Prostate gland (tissue), 2 donors: ENCODE measurements around the gene S100A13. TPM values are rescaled to one million over a fixed set of nuclear protein-coding genes. Genes with fewer than 3 reads are reported as not detected.
"Not testable (repeated sequence)": the region's sequence is repeated elsewhere in the genome, so short reads cannot be mapped to it uniquely, and the experiment has no call there.

Experiments
- DNase-seq: peaks from one replicate; pipeline ENCODE4 v3.0.0-alpha.2; 2019; ENCODE audit warnings: low spot score
- H3K27ac ChIP-seq, 2 donors: fragments of 200-600 bp; sonication (generic); 2 replicates each; pipeline ENCODE4 v1.5.1; 2017 to 2019
- H3K27me3 ChIP-seq: fragments of 200-600 bp; sonication (generic); replicated peaks from 2 replicates; pipeline ENCODE4 v1.5.1; 2019; ENCODE audit not compliant: insufficient read depth
- H3K36me3 ChIP-seq, 2 donors: fragments of 200-600 bp; sonication (generic); 1 replicate in 1 of 2; 2 replicates in 1 of 2; pipeline versions ENCODE4 v1.5.1 to v1.8.1; 2017 to 2019
- H3K4me1 ChIP-seq: fragments of 200-600 bp; sonication (generic); replicated peaks from 2 replicates; pipeline ENCODE4 v1.5.1; 2019
- H3K4me3 ChIP-seq, 2 donors: fragments of 200-600 bp; sonication (generic); 2 replicates each; pipeline ENCODE4 v1.5.1; 2017 to 2019
- H3K9me3 ChIP-seq: fragments of 200-600 bp; sonication (generic); 2 replicates; pipeline ENCODE4 v1.5.1; 2017
- CTCF ChIP-seq, 4 experiments: fragments of 200-600 bp in 2 of 4; fragments of 450-650 bp in 2 of 4; sonication (generic) in 2 of 4; IDR thresholded peaks; 1 replicate in 3 of 4; 2 replicates in 1 of 4; pipeline ENCODE4 v1.5.1; 2016 to 2019; ENCODE audit warnings: antibody characterized with exemption in 4 of 4, mild to moderate bottlenecking in 2 of 4, moderate library complexity in 2 of 4
- POLR2A ChIP-seq: fragments of 450-650 bp; IDR thresholded peaks from one replicate; pipeline ENCODE4 v1.6.1; 2016; ENCODE audit warnings: antibody characterized with exemption, mild to moderate bottlenecking
- POLR2AphosphoS5 ChIP-seq: sonication (generic); formaldehyde crosslinking; IDR thresholded peaks from one replicate; pipeline ENCODE4 v1.6.1; 2017; ENCODE audit warnings: antibody characterized with exemption
- WGBS: methylation state at CpG from one replicate; pipeline ENCODE4 v1.1.5; 2018; 5-methylcytosine and 5-hydroxymethylcytosine counted together
- intact Hi-C: fragments of 100-400 bp; cut with DNase I; formaldehyde crosslinking; loops from one replicate; pipeline ENCODE4 v1.14.2; 2022
- total RNA-seq, 2 donors: library from RNA; depleted of rRNA; stranded (reverse); fragments of >200 nt; gene quantifications; one replicate each; pipeline ENCODE4 v1.1.0, GENCODE V29; 2016

Gene S100A13
- total RNA-seq, 2 donors from 2014 or later = 53.3 to 96.5 TPM

DNA sequence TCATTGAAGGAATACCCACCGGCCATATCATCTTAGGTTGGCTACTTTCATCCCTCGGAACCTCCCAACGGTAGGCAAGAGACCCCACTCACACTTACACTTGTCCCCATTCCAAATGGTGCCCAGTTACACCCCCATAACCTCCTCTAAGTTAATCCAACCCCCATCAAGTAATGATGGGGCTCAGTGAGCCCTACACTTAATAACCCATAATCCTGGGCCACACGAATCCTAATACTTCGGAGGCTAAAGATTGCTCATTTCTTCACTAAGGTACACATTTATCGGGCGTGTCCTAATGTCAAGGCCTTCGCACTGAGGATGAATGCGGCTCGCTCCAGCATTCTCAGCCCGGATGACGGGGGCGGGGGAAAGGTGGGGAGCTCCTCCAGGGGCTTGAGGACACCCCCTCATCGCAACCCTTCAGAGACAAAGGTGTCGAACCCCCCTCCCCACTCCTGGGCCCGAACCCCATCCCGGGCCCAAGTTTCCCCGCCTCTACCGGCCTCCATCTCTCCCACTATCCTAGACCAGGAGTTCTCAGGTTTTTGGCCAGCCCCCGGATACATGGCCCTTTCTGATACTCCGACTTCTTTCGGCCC lies 43.1 kb upstream of the S100A13 start:
- Histone ChIP-seq H3K27ac (peak overlapping the region; percentile 75 to 76), H3K4me1 (peaks cover 8% of the 10 kb centered on the region), H3K27me3 (no peaks in the 10 kb centered on the region), H3K36me3 (peaks cover 8 to 9% of the 10 kb centered on the region in 2 donors), H3K9me3 (no peaks in the 10 kb centered on the region), H3K4me3 (peak overlapping the region; percentile 62 to 77)
- 1% methylated on average over 22 of the region's 22 CpGs for WGBS
- no peak for DNase-seq
- intact Hi-C loops = loop anchor here (5.0 kb wide), 1 partner anchor 98 kb away; no protein-coding TSS in a partner anchor
- no peak for TF ChIP-seq CTCF (IDR thresholded peaks at IDR 0.05)
- TF ChIP-seq POLR2AphosphoS5 = no peak
- no peak for TF ChIP-seq POLR2A

DNA sequence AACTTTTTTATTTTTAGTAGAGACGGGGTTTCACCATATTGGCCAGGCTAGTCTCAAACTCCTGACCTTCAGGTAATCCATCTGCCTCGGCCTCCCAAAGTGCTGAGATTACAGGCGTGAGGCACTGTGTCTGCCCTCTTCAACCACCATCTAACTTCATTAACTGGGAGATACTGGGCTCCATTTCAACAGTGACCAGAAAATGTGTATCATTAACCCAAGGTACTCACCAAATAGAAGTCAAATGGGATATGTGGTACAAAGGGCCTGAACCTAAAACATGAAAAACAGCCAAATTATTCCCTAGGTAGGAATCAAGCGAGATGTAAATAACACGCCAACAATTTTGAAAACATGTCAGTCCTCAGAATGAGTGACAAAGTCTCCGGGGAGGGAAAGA lies 42.3 kb upstream of the S100A13 start:
- TF ChIP-seq POLR2AphosphoS5 = no peak
- no peak for TF ChIP-seq POLR2A
- TF ChIP-seq CTCF (IDR thresholded peaks at IDR 0.05) = no peak
- Histone ChIP-seq H3K9me3 (no peaks in the 10 kb centered on the region), H3K36me3 (peaks cover 8 to 14% of the 10 kb centered on the region in 2 donors), H3K27me3 (no peaks in the 10 kb centered on the region), H3K4me3 (peak overlapping the region; percentile 62 to 77), H3K27ac (peak overlapping the region in 1 of 2 donors; percentile 12), H3K4me1 (peaks cover 8% of the 10 kb centered on the region)
- DNase-seq = no peak
- 76% methylated on average over 6 of the region's 6 CpGs for WGBS
- intact Hi-C loops = loop anchor here (5.0 kb wide), 1 partner anchor 97 kb away; no protein-coding TSS in a partner anchor

DNA sequence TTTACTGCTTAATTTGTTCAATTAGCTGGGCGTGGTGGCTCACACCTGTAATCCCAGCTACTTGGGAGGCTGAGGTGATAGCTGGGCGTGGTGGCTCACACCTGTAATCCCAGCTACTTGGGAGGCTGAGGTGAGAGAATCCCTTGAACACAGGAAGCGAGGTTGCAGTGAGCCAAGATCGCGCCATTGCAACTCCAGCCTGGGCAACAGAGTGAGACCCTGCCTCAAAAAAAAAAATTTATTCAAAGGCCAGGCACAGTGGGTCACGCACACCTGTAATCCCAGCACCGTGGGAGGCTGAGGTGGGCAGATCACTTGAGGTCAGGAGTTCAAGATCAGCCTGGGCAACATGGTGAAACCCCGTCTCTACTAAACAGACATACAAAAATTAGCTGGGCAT lies 41.4 kb upstream of the S100A13 start:
- DNase-seq, intact Hi-C loops, H3K4me3 ChIP-seq, H3K9me3 ChIP-seq, H3K4me1 ChIP-seq, H3K27ac ChIP-seq, H3K27me3 ChIP-seq: not testable (repeated sequence)
- H3K36me3 ChIP-seq = peaks cover 8 to 18% of the 10 kb centered on the region in 2 donors
- 95% methylated on average over 8 of the region's 8 CpGs for WGBS

GRCh38 chr1:153667439-153667838 lies 40.1 kb upstream of the S100A13 start:
- TF ChIP-seq POLR2AphosphoS5 = no peak
- no peak overlapping the region for H3K27ac ChIP-seq
- H3K9me3 ChIP-seq = no peaks in the 10 kb centered on the region
- no peak overlapping the region for H3K4me3 ChIP-seq
- WGBS = 81% methylated on average over 4 of the region's 4 CpGs
- intact Hi-C loops = no loop called here
- DNase-seq = no peak
- H3K27me3 ChIP-seq = no peaks in the 10 kb centered on the region
- peaks cover 8 to 20% of the 10 kb centered on the region in 2 donors for H3K36me3 ChIP-seq
- peaks cover 8% of the 10 kb centered on the region for H3K4me1 ChIP-seq

- WGBS = 79% methylated on average over 5 of the region's 5 CpGs
- intact Hi-C loops = no loop called here
- Histone ChIP-seq H3K9me3 (no peaks in the 10 kb centered on the region), H3K36me3 (peaks cover 8 to 24% of the 10 kb centered on the region in 2 donors), H3K27me3 (no peaks in the 10 kb centered on the region), H3K4me1 (no peaks in the 10 kb centered on the region), H3K27ac (no peak overlapping the region), H3K4me3 (no peak overlapping the region)
- TF ChIP-seq POLR2A (no peak), POLR2AphosphoS5 (no peak), CTCF (IDR thresholded peaks at IDR 0.05) (no peak)
- DNase-seq = no peak
Observed at GRCh38 chr1:153663211-153663610, 35.9 kb upstream of the S100A13 start.

DNA sequence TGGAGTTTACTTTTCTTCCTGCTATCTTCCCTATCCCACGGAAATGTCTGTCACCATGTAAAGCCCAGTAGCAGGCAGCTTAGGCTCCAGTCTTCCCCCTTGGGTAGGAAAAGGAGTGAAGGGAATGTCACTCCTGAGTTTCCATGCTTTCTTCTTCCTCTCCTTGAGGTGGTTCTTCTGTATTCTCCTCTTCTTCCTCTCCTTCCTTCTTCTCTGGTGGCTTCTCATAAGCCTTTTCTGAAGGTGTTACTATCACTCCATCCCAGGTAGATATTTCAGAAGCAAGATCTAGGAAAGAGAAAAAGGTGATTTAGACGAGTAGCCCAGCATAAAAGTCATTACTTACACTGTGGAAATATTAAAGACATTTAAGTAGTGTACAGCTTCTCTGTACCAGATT lies 35.0 kb upstream of the S100A13 start:
- intact Hi-C loops = no loop called here
- Histone ChIP-seq H3K36me3 (peaks cover 4 to 20% of the 10 kb centered on the region in 2 donors), H3K27me3 (no peaks in the 10 kb centered on the region), H3K4me3 (no peak overlapping the region), H3K9me3 (no peaks in the 10 kb centered on the region), H3K27ac (no peak overlapping the region), H3K4me1 (no peaks in the 10 kb centered on the region)
- DNase-seq = no peak
- no peak for TF ChIP-seq CTCF (IDR thresholded peaks at IDR 0.05)
- no peak for TF ChIP-seq POLR2A
- no peak for TF ChIP-seq POLR2AphosphoS5
- WGBS = 50% methylated on average over 2 of the region's 2 CpGs
